BJ (cell line): ENCODE data around the gene PRDM16. TPM values are rescaled to one million over a fixed set of nuclear protein-coding genes. Genes with fewer than 3 reads are reported as not detected.

Source experiments
- CTCF ChIA-PET: fragments of 350-600 bp; formaldehyde crosslinking; extraction: SDS; loops from one replicate; lab custom pipeline; 2021; ENCODE audit warnings: antibody characterized with exemption, inconsistent platforms; lab: Yijun Ruan, JAX
- POLR2A ChIA-PET: fragments of 300-600 bp; sonication (Branson Sonifier 250); formaldehyde crosslinking; extraction: SDS; loops from one replicate; lab custom pipeline; 2021; ENCODE audit warnings: antibody characterized with exemption; lab: Charles Lee
- DNase-seq: peaks from one replicate; pipeline ENCODE4 v3.0.0-alpha.2; 2011; ENCODE audit warnings: low read depth
- H3K27me3 ChIP-seq: 2 replicates; pipeline ENCODE4 v1.6.0; 2011; ENCODE audit warnings: low read length; ENCODE audit not compliant: control insufficient read depth, insufficient read depth
- H3K36me3 ChIP-seq: 2 replicates; pipeline ENCODE4 v1.5.1; 2011; ENCODE audit warnings: low read length; ENCODE audit not compliant: control insufficient read depth, insufficient read depth
- H3K4me3 ChIP-seq: 2 replicates; pipeline ENCODE4 v1.5.1; 2011; ENCODE audit warnings: low read depth, mild to moderate bottlenecking, control low read depth, low read length
- polyA plus RNA-seq: library from polyadenylated mRNA; depleted of rRNA; stranded (reverse); fragments of >200 nt; gene quantifications from 2 replicates; pipeline ENCODE4 v1.2.3, GENCODE V29; 2011
- TF ChIP-seq, protein P1 (sequence below): IDR thresholded peaks from 2 replicates; pipeline ENCODE4 v1.5.1; 2011; ENCODE audit warnings: low read depth, mild to moderate bottlenecking, control low read depth, inconsistent platforms, low read length, moderate library complexity; ENCODE audit not compliant: insufficient read depth

Gene PRDM16
- polyA plus RNA-seq, 1 experiment, result 0.02 TPM

DNA sequence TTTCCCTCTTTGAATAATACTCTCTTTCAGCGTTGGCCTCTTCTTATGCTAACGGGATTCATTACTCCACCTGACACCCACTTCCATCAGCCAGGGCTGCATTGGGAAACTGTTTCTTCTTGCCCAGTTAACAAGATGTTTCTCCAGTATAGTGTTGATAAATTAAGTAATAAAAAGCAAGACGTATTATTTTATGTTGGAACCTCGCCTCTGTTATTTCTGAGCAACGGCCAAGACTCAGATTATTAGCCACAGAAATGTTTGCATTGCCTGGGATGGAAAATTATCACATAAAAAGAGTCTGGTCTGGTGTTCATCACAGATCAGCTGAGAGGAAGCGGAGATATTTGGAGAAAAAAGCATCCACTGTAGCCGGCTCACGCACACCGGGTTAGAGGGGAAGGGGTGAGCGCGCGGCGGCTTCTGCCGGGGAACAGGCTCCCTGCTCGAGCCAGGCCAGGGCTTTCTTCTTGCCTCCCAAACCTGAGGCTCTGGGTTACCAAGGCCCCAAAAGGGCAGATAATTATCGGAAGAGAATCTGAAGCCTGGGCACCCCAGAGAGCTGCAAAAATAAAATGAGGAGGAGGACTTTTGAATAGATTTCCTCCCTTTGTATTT lies 189.5 kb downstream of the PRDM16 start:
- DNase-seq, result no peak
- ChIA-PET POLR2A (no interaction called here), CTCF (no interaction called here)
- TF ChIP-seq, protein P1, sequence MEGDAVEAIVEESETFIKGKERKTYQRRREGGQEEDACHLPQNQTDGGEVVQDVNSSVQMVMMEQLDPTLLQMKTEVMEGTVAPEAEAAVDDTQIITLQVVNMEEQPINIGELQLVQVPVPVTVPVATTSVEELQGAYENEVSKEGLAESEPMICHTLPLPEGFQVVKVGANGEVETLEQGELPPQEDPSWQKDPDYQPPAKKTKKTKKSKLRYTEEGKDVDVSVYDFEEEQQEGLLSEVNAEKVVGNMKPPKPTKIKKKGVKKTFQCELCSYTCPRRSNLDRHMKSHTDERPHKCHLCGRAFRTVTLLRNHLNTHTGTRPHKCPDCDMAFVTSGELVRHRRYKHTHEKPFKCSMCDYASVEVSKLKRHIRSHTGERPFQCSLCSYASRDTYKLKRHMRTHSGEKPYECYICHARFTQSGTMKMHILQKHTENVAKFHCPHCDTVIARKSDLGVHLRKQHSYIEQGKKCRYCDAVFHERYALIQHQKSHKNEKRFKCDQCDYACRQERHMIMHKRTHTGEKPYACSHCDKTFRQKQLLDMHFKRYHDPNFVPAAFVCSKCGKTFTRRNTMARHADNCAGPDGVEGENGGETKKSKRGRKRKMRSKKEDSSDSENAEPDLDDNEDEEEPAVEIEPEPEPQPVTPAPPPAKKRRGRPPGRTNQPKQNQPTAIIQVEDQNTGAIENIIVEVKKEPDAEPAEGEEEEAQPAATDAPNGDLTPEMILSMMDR, result no peak
- Histone ChIP-seq H3K36me3 (no peaks in the 10 kb centered on the region), H3K27me3 (no peaks in the 10 kb centered on the region), H3K4me3 (no peak overlapping the region)

DNA sequence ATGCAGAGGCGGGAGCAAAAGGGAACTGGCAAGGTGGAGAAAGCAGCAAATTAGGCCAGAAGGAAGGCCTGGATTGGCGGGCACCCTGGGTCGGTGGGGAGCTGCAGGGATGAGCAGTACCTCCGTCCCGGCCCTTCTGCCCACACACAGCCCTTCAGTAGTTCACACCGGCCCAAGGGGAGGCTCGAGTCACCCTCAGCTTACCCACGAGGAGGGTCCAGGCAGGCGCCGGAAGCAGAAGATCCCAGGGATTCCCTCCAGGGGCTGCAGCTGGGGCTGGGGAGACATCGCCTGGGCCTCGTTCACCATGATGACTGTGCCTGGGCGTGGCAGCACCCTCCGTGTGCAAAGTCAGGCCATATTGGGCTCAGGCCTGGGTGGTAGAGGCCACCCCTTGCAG lies 190.0 kb downstream of the PRDM16 start:
- no peak for DNase-seq
- no peak overlapping the region for H3K4me3 ChIP-seq
- CTCF ChIA-PET, result no interaction called here
- TF ChIP-seq, protein P1, result no peak
- POLR2A ChIA-PET, result no interaction called here
- no peaks in the 10 kb centered on the region for H3K36me3 ChIP-seq
- no peaks in the 10 kb centered on the region for H3K27me3 ChIP-seq

DNA sequence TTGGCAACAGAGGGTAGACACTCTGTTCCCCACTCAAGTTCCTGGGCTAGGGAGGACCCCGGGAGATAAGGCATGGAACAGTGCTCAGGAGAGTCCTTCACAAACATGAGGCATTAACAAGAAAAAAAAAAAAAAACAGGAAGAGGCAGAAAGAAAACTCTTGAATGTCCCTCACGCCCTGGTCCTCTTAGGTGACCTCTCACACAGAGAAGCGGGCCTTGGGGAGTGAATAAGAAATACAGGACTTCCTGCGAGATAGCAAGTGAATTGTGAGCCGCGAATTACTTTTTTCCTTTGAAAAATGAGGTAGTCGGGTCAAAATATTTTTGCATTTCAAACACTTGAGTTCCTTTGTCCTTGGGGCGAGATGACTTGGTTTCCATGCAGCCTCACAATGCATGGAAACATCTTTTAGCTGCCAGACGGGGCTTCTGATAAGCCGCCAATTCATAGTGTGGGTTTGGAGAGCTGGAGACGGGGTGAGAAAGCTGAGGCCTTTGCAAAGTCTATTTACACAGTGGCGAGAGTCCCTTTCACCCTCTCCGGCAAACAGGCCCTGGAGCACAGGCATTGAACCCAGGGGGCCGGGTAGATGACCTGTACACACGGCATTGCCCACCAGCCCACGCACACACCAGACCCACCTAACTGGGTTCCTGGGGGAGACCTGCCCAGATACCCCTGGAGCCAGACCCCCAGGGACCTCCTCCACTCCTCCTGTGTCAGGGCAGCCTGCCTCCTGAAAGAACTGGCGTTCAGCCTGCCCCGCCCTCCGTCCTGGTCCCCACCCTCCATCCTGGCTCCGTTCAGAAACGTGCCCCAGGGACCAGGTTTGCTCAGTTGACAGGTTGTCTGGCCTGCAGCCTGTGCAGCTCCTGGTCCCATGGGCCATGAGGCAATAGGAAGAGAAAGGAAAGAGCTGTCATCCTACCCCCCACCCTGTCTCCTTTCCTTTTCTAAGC lies 192.3 kb downstream of the PRDM16 start:
- ChIA-PET POLR2A (no interaction called here), CTCF (no interaction called here)
- Histone ChIP-seq H3K27me3 (no peaks in the 10 kb centered on the region), H3K36me3 (no peaks in the 10 kb centered on the region), H3K4me3 (no peak overlapping the region)
- TF ChIP-seq, protein P1, result no peak
- DNase-seq, result no peak

DNA sequence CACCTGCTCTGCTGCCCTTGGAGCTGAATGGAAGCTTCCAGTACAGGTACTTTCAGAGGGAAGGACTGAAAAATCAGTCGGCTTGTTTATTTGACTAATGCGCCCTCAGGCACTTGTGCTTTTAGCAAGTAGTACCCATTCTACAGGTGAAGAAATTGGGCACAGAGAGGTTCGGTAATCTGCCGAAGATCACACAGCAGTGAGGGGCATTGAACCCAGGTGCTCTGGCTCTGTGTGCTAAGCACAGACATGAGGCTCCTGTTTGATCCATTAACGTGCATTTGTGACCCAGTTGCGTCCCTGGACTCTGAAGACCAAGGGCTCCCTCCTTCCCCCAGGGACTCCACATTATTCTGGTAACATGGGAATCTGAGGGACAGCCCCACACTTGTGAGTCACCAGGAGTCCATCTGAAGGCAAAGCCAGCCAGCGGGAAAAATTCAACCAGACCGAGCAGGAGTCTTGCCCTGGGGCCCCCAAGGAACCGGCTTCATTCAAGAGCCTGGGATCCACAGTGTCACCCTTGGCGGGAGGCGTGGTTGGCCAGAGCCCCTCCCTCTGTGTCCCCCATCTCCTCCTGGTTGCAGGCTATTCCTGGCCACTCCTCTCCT lies 193.1 kb downstream of the PRDM16 start:
- no peak for DNase-seq
- ChIA-PET POLR2A (no interaction called here), CTCF (no interaction called here)
- Histone ChIP-seq H3K36me3 (no peaks in the 10 kb centered on the region), H3K27me3 (no peaks in the 10 kb centered on the region), H3K4me3 (no peak overlapping the region)
- TF ChIP-seq, protein P1, result no peak

DNA sequence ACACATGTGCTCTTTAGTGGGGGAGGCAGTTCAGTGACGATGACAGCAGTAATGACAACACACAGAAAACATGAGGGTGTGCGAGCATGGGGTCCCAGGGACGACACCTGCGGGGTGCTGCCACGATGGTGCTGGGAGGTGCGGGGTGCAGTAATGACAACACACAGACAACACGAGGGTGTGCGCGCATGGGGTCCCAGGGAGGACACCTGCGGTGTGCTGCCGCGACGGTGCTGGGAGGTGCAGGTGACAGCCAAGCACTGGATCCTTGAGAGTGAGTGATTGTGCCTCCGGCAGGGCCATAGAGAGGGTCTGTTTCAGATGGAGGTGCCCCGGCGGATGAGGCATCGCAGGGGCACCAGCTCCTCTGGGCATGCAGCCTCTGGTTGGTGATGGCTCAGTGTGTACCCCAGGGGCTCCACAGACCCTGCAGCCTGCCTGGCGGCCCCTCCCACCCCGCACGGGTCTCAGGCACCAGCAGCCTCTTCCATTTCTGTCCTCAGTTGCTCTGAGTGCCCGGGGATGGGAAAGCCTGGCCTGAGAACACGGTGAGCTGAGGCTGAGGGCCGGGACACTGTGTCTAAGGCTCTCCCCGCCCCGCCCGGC lies 193.8 kb downstream of the PRDM16 start:
- no peak for DNase-seq
- ChIA-PET POLR2A (no interaction called here), CTCF (no interaction called here)
- TF ChIP-seq, protein P1, result no peak
- Histone ChIP-seq H3K4me3 (no peak overlapping the region), H3K27me3 (no peaks in the 10 kb centered on the region), H3K36me3 (no peaks in the 10 kb centered on the region)
